GM12864 (cell line): Measurements from ENCODE around the gene KLF15.

Source experiments
- DNase-seq: peaks from one replicate; pipeline ENCODE4 v3.0.0-alpha.2; 2011; ENCODE audit warnings: low read depth
- H3K4me3 ChIP-seq: 2 replicates; pipeline ENCODE4 v1.5.1; 2011; ENCODE audit warnings: mild to moderate bottlenecking, low read depth, low read length, control low read depth
- TF ChIP-seq, protein P1 (sequence below): IDR thresholded peaks from 2 replicates; pipeline ENCODE4 v1.5.1; 2011; ENCODE audit warnings: low read depth, mild to moderate bottlenecking, moderate library complexity, low read length, control low read depth, inconsistent platforms; ENCODE audit errors: missing control alignments

KLF15 gene

DNA sequence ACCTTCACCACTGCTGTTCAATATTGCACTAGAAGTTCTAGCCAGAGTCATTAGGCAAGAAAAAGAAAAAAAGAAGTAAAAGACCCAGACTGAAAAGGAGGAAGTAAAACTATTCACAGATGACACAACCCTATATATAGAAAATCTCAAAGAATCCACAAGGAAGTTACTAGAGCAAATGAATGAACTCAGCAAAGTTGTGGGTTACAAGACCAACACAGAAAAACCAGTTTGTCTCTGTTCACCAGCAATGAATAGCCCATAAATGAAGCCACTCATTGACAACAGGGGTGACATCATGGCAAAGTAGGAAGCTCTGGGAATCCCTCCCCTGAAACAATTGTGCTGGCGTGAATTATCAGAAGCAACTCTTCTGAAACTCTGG, 42.1 kb upstream of the KLF15 start:
- DNase-seq = peak; percentile 30
- TF ChIP-seq, protein P1, sequence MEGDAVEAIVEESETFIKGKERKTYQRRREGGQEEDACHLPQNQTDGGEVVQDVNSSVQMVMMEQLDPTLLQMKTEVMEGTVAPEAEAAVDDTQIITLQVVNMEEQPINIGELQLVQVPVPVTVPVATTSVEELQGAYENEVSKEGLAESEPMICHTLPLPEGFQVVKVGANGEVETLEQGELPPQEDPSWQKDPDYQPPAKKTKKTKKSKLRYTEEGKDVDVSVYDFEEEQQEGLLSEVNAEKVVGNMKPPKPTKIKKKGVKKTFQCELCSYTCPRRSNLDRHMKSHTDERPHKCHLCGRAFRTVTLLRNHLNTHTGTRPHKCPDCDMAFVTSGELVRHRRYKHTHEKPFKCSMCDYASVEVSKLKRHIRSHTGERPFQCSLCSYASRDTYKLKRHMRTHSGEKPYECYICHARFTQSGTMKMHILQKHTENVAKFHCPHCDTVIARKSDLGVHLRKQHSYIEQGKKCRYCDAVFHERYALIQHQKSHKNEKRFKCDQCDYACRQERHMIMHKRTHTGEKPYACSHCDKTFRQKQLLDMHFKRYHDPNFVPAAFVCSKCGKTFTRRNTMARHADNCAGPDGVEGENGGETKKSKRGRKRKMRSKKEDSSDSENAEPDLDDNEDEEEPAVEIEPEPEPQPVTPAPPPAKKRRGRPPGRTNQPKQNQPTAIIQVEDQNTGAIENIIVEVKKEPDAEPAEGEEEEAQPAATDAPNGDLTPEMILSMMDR = no peak
- no peak overlapping the region for H3K4me3 ChIP-seq

DNA sequence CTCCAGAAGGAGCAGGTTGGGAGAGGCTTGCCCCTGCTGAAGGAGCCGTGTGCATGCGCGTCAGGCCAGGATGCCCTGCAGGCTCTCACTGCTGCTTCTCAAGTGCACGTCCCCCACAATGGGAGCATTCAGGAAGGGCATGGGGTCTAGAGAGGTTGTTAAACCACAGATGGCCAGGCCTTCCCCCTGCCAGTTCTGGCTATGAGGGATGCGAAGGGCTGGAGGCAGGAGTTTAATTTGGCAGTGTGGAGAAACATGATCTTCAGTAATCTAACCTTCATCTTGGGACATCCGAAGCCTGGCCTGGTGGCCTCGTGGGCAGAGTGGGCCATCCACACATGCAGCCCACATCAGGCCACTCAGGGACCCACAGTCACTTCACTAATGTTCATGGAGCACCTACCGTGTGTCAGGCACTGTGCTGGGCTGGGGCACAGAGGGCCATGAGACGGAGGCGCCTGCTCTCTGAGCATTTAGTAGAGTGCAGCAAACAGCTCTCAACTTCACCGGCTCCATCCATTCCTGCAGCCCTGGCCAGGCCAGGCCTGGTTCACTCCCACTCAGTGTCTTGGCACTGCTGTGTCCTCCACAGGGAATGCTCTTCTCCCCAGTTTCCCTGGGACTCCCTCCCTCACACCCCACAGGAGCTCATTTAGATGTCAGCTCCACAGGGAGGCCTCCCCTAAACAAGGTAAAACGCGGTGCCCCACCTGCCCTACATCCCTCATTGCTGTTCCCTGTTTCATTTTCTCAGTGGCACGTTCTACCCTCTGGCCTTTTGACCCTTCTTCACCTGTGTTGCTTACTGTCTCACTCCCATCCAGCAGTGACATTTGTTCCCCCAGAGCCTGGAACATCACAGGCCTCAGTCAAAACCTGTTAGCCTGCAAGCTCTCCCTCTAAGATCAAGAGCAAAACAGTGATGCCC, 41.5 kb upstream of the KLF15 start:
- TF ChIP-seq, protein P1 = no peak
- H3K4me3 ChIP-seq = no peak overlapping the region
- no peak for DNase-seq

DNA sequence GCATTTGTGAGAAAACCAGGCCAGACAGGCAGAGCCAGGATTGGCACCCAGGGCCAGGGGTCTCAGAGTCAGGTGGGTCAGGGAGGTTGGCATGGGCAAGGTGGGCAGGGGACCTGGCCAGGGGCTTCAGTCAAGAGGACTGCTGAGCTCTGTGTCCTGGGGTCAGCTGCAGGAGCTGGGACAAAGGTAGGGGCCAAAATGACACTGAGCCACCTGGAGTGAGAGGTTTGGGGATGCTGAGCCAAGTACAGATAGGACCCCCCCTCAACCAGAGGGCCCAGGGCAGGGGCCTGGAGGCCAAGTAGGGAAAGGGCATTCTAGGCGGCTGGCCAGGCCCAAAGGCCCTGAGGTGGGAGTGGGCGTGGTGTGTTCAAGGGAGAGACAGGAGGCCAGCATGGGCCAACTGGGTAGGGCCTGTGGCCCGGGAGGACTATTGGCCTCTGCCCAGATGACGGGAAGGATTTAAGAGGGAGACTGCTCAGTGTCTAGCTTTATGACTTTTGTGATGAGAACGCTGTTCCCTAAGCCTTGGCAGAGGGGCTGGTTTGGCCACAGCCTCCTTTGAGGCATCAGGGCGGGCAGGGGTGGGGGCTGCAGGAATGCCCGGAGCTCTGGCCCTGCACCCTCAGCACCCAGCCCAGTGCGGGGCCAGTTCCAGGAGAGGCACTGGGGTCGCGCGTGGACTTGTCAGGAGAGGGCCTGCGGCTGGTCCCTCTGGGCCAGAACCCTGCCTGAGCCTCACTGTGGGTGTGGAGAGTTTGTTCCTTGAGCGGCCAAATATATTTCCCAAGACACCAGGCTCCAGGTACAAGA, 40.6 kb upstream of the KLF15 start:
- no peak for DNase-seq
- no peak overlapping the region for H3K4me3 ChIP-seq
- TF ChIP-seq, protein P1 = no peak

DNA sequence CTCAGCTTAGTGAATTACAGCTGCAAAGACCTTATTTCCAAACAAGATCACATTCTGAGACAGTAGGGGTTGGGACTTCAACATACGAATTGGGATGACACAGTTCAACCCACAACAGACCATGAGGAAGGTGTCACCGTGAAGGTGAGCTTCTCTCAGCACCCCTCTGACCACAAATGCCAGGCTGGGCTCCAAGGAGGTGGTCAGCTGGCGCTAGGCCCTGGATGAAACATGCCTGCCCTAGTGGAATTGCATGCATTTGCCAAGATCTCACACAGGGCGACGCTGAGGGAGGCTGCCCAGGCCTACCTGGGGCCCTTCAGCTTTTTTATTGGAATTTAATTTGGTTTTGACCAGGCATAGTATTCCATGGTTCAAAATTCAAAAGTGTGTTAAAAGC, 39.3 kb upstream of the KLF15 start:
- no peak for DNase-seq
- TF ChIP-seq, protein P1 = no peak
- H3K4me3 ChIP-seq = no peak overlapping the region

DNA sequence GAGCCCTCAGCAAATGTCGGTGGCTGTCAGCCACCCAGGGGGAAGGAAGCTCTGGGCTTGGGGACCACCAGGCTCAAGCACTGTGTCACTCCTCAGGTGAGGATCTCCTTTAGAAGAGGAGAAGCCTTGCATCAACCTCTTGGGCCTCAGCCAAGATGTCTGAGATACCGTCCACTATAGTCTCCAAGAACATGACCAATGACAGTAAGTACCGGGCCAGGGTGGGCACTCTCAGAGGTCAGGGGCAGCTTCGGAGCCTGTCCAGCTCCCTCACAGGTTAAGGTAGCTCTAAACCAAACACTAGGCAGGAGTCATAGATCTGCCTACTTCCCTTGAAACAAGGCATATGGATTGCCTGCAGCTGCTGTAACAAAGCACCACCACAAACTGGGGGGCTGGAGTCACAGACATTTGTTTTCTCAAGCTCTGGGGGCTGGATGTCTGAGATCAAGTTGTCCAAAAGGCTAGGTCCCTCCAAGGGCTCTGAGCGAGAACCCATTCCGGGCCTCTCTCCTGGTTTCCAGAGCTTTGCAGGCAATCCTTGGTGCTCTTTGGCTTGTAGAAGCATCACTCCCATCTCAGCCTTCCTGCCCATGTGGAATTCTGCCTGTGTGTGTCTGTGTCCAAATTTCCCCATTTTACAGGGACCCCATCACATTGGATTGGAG, 38.8 kb upstream of the KLF15 start:
- TF ChIP-seq, protein P1 = no peak
- DNase-seq = no peak
- H3K4me3 ChIP-seq = no peak overlapping the region

DNA sequence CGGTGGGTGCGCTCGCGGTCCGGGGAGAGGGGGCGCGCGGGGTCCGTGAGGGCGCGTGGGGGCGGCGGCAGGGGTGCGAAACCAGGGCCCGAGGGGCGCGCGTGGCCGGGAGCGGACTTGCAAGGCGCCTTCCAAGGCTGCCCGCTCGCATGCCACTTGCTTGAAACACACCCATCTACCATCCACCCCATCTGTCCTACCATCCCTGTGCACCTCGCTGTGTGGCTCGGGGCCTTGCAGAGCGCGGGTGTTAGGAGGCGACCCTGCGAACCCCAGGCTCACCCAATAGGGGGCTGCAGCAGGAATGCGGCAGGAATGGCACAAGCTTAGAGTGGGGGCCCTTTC, 37.7 kb upstream of the KLF15 start:
- H3K4me3 ChIP-seq = no peak overlapping the region
- TF ChIP-seq, protein P1 = no peak
- no peak for DNase-seq
